ENCODE data around the gene PPA2.
A peak's percentile ranks its signal among the peaks of the same experiment; 100 is the strongest.
"Not testable (repeated sequence)": the region's sequence is repeated elsewhere in the genome, so short reads cannot be mapped to it uniquely, and the experiment has no call there.

PPA2 gene

GRCh38 chr4:105473324-105474098 is at the start of gene PPA2:
TSS of gene PPA2 (minus strand) at chr4:105474062. CDS start at chr4:105474050, 12 bp downstream.
- peak; percentile 92 for DNase-seq (ENCODE audit: low read depth)

- DNase-seq (ENCODE audit: low read depth), result peak; percentile 54
Measured at GRCh38 chr4:105520819-105521790, 47.2 kb upstream of the PPA2 start.

- DNase-seq (ENCODE audit: low read depth), result no peak
Measured at GRCh38 chr4:105510245-105510644, 36.4 kb upstream of the PPA2 start.

- DNase-seq (ENCODE audit: low read depth), result no peak
Measured at GRCh38 chr4:105509714-105510113, 35.9 kb upstream of the PPA2 start.

- no peak for DNase-seq (ENCODE audit: low read depth)
Measured at GRCh38 chr4:105509291-105509690, 35.4 kb upstream of the PPA2 start.

GRCh38 chr4:105504744-105505143 is 30.9 kb upstream of the PPA2 start:
- no peak for DNase-seq (ENCODE audit: low read depth)

- no peak for DNase-seq (ENCODE audit: low read depth)
Measured at GRCh38 chr4:105503484-105503883, 29.6 kb upstream of the PPA2 start.

- no peak for DNase-seq (ENCODE audit: low read depth)
Measured at GRCh38 chr4:105496899-105497298, 23.0 kb upstream of the PPA2 start.

GRCh38 chr4:105495667-105496066 is 21.8 kb upstream of the PPA2 start:
- DNase-seq (ENCODE audit: low read depth), result no peak

GRCh38 chr4:105490523-105490922 is 16.7 kb upstream of the PPA2 start:
- DNase-seq (ENCODE audit: low read depth), result no peak

GRCh38 chr4:105483840-105484239 is 10.0 kb upstream of the PPA2 start:
- no peak for DNase-seq (ENCODE audit: low read depth)

- DNase-seq (ENCODE audit: low read depth), result peak; percentile 82
Measured at GRCh38 chr4:105474099-105474518, 247 bp upstream of the PPA2 start.

GRCh38 chr4:105472871-105473323 is 965 bp downstream of the PPA2 start:
- no peak for DNase-seq (ENCODE audit: low read depth)

- peak; percentile 74 for DNase-seq (ENCODE audit: low read depth)
Measured at GRCh38 chr4:105471566-105472176, 2.2 kb downstream of the PPA2 start.

GRCh38 chr4:105470766-105471165 is 3.1 kb downstream of the PPA2 start:
- no peak for DNase-seq (ENCODE audit: low read depth)

- DNase-seq (ENCODE audit: low read depth), result no peak
Measured at GRCh38 chr4:105469736-105470135, 4.1 kb downstream of the PPA2 start.

- no peak for DNase-seq (ENCODE audit: low read depth)
Measured at GRCh38 chr4:105466580-105466979, 7.3 kb downstream of the PPA2 start.

GRCh38 chr4:105464563-105464962 is 9.3 kb downstream of the PPA2 start:
- DNase-seq (ENCODE audit: low read depth), result not testable (repeated sequence)

- no peak for DNase-seq (ENCODE audit: low read depth)
Measured at GRCh38 chr4:105462576-105462975, 11.3 kb downstream of the PPA2 start.

- DNase-seq (ENCODE audit: low read depth), result no peak
Measured at GRCh38 chr4:105461621-105462382, 12.1 kb downstream of the PPA2 start.

GRCh38 chr4:105461221-105461620 is 12.6 kb downstream of the PPA2 start:
- peak; percentile 49 for DNase-seq (ENCODE audit: low read depth)

GRCh38 chr4:105460306-105460705 is 13.6 kb downstream of the PPA2 start:
- no peak for DNase-seq (ENCODE audit: low read depth)

Measured in iris pigment epithelial cell (primary cell).